ENCODE measurements around the gene MBTPS1.

The MBTPS1 gene

GRCh38 chr16:84161801-84162200 is 45.1 kb upstream of the MBTPS1 start:
- no peak overlapping the region for H3K27ac ChIP-seq (ENCODE audit: extremely low read depth, low read depth, low read length)
- CTCF ChIA-PET, result interaction anchor here (0.7 to 0.8 kb wide), 2 partner anchors 77 to 577 kb away, joined by 3 read pairs; no protein-coding TSS in a partner anchor
- POLR2A ChIA-PET, result no interaction called here
- H3K36me3 ChIP-seq (ENCODE audit: control insufficient read depth in 2 of 2, insufficient read depth in 1 of 2, low read length in 2 of 2), result no peaks in the 10 kb centered on the region
- 0 out of 2 replicates have a peak, but pooled peaks cover 2% of the 10 kb centered on the region for H3K4me1 ChIP-seq (ENCODE audit: control insufficient read depth, insufficient read depth, low read length)
- TF ChIP-seq ZNF114 (tag by site-specific recombination; IDR thresholded peaks at IDR 0.05), result no peak
- TF ChIP-seq SCRT2 (tag by site-specific recombination; IDR thresholded peaks at IDR 0.05), result peak; percentile 45; the same call in 1 of the 2 replicates
- TF ChIP-seq ZIC2 (tag by site-specific recombination; IDR thresholded peaks at IDR 0.05), result 0 out of 2 replicates have a peak, but pooled peaks have one; percentile 14
- H3K4me3 ChIP-seq (ENCODE audit: low read depth, low read length), result no peak overlapping the region
- H3K9me3 ChIP-seq (ENCODE audit: control insufficient read depth, insufficient read depth, low read depth, low read length), result no peaks in the 10 kb centered on the region

- CTCF ChIA-PET, result interaction anchor here (0.7 to 1.6 kb wide), 5 partner anchors 9 to 578 kb away, joined by 3 to 5 read pairs (median 3); no protein-coding TSS in a partner anchor
- Histone ChIP-seq H3K9me3 (ENCODE audit: control insufficient read depth, insufficient read depth, low read depth, low read length) (no peaks in the 10 kb centered on the region), H3K36me3 (ENCODE audit: control insufficient read depth in 2 of 2, insufficient read depth in 1 of 2, low read length in 2 of 2) (no peaks in the 10 kb centered on the region), H3K4me1 (ENCODE audit: control insufficient read depth, insufficient read depth, low read length) (0 out of 2 replicates have a peak, but pooled peaks cover 2% of the 10 kb centered on the region), H3K4me3 (ENCODE audit: low read depth, low read length) (no peak overlapping the region), H3K27ac (ENCODE audit: extremely low read depth, low read depth, low read length) (no peak overlapping the region)
- POLR2A ChIA-PET, result interaction anchor here (0.7 kb wide), 1 partner anchor 15 kb away, joined by 6 read pairs; no protein-coding TSS in a partner anchor
- no peak for TF ChIP-seq KLF1 (tag by site-specific recombination; IDR thresholded peaks at IDR 0.05)
- TF ChIP-seq ZNF596 (tag by site-specific recombination; IDR thresholded peaks at IDR 0.05), result no peak
- no peak for TF ChIP-seq ZNF488 (tag by site-specific recombination; IDR thresholded peaks at IDR 0.05)
- TF ChIP-seq ZNF645 (tag by site-specific recombination; IDR thresholded peaks at IDR 0.05), result no peak
Measured at GRCh38 chr16:84161037-84161436, 44.3 kb upstream of the MBTPS1 start.

- H3K36me3 ChIP-seq (ENCODE audit: control insufficient read depth in 2 of 2, insufficient read depth in 1 of 2, low read length in 2 of 2), result no peaks in the 10 kb centered on the region
- ChIA-PET POLR2A (no interaction called here), CTCF (interaction anchor here (1.1 to 1.6 kb wide), 2 partner anchors 16 to 75 kb away, joined by 3 to 5 read pairs; no protein-coding TSS in a partner anchor)
- H3K27ac ChIP-seq (ENCODE audit: extremely low read depth, low read depth, low read length), result no peak overlapping the region
- H3K9me3 ChIP-seq (ENCODE audit: control insufficient read depth, insufficient read depth, low read depth, low read length), result no peaks in the 10 kb centered on the region
- TF ChIP-seq ZNF184 (tag by site-specific recombination; IDR thresholded peaks at IDR 0.05) (no peak), ZNF777 (tag by site-specific recombination; IDR thresholded peaks at IDR 0.05; ENCODE audit: borderline replicate concordance) (no peak), AEBP2 (tag by site-specific recombination; IDR thresholded peaks at IDR 0.05; ENCODE audit: borderline replicate concordance) (no peak), MYNN (tag by site-specific recombination; IDR thresholded peaks at IDR 0.05; ENCODE audit: borderline replicate concordance) (no peak), ZNF146 (tag by site-specific recombination; IDR thresholded peaks at IDR 0.05) (no peak), HOXA7 (CRISPR knock-in tag; IDR thresholded peaks at IDR 0.05; ENCODE audit: borderline replicate concordance) (no peak), ZNF155 (tag by site-specific recombination; IDR thresholded peaks at IDR 0.05) (no peak), ZSCAN30 (tag by site-specific recombination; IDR thresholded peaks at IDR 0.05) (no peak)
- 0 out of 2 replicates have a peak, but pooled peaks cover 2% of the 10 kb centered on the region for H3K4me1 ChIP-seq (ENCODE audit: control insufficient read depth, insufficient read depth, low read length)
- H3K4me3 ChIP-seq (ENCODE audit: low read depth, low read length), result no peak overlapping the region
Measured at GRCh38 chr16:84159800-84160199, 43.1 kb upstream of the MBTPS1 start.

GRCh38 chr16:84159007-84159406 is 42.3 kb upstream of the MBTPS1 start:
- ChIA-PET POLR2A (no interaction called here), CTCF (interaction anchor here (0.6 kb wide), 2 partner anchors 192 to 491 kb away, joined by 3 to 8 read pairs; no protein-coding TSS in a partner anchor)
- H3K4me1 ChIP-seq (ENCODE audit: control insufficient read depth, insufficient read depth, low read length), result peaks cover 2% of the 10 kb centered on the region; the same call in 1 of the 2 replicates
- H3K9me3 ChIP-seq (ENCODE audit: control insufficient read depth, insufficient read depth, low read depth, low read length), result no peaks in the 10 kb centered on the region
- H3K4me3 ChIP-seq (ENCODE audit: low read depth, low read length), result no peak overlapping the region
- no peak for TF ChIP-seq ZNF777 (tag by site-specific recombination; IDR thresholded peaks at IDR 0.05; ENCODE audit: borderline replicate concordance)
- no peak for TF ChIP-seq INSM2 (tag by site-specific recombination; IDR thresholded peaks at IDR 0.05)
- no peak for TF ChIP-seq SP3 (tag by site-specific recombination; IDR thresholded peaks at IDR 0.05)
- no peak for TF ChIP-seq ZNF423 (tag by site-specific recombination; IDR thresholded peaks at IDR 0.05)
- no peak for TF ChIP-seq YY1 (tag by site-specific recombination; IDR thresholded peaks at IDR 0.05)
- TF ChIP-seq ZBTB17 (tag by site-specific recombination; IDR thresholded peaks at IDR 0.05), result peak; percentile 54
- H3K27ac ChIP-seq (ENCODE audit: extremely low read depth, low read depth, low read length), result no peak overlapping the region
- no peaks in the 10 kb centered on the region for H3K36me3 ChIP-seq (ENCODE audit: control insufficient read depth in 2 of 2, insufficient read depth in 1 of 2, low read length in 2 of 2)

Measured in HEK293 (cell line).